GM21423 (cell line): ENCODE data around the gene LY6G5C.

Experiments used
- ATAC-seq: cut with Tn5 transposase; IDR thresholded peaks from one replicate; pipeline ENCODE4 v1.9.1; 2021; ENCODE audit warnings: mild to moderate bottlenecking, moderate library complexity; ENCODE audit not compliant: unreplicated experiment

LY6G5C gene, protein sequence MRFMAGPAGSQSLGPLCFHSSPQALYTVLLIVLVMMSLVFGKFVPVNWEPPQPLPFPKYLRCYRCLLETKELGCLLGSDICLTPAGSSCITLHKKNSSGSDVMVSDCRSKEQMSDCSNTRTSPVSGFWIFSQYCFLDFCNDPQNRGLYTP

DNA sequence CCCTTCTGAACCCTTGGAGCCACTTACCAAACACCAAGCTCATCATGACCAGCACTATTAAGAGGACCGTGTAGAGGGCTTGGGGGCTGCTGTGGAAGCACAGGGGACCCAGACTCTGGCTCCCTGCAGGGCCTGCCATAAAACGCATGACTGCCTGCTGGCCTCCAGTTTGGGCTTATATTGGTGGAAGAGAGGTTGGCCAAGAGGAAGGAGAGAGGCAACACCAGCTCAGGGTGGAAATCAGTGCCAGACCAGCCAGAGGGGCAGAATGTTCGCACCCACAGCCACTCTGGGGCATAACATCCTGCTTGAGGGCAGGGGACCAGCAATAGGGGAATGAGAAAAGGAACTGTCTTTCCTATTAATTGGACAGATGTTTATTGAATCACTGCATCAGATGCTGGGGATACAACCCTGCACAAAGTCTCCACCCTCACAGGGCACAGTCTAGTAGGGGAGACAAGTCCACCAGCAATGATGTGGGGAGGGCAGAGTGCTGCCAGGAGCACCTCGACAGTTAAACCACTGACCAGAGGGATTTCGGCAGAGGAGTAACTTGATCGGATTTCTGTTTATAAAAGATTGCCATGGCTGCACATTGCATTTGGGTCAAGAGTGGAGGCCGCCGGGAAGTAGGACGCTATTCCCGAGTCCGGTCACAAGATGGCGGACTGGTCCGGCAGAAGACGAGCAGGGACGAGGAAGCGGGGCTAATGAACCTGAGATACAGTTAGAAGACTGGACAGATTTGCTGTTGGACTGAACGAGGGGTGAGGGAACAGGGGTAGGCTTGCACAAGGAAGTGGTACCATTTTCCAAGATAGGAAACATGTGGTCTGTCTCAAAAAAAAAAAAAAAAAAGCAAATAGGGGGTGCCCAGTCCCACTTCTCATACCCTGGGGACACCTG lies at the start of gene LY6G5C:
Gene LY6G5C, minus strand, starts transcription at position 842 of the 909 bp plus-strand sequence. Its CDS starts 694 bp downstream, at position 148.
- ATAC-seq, result no peak

DNA sequence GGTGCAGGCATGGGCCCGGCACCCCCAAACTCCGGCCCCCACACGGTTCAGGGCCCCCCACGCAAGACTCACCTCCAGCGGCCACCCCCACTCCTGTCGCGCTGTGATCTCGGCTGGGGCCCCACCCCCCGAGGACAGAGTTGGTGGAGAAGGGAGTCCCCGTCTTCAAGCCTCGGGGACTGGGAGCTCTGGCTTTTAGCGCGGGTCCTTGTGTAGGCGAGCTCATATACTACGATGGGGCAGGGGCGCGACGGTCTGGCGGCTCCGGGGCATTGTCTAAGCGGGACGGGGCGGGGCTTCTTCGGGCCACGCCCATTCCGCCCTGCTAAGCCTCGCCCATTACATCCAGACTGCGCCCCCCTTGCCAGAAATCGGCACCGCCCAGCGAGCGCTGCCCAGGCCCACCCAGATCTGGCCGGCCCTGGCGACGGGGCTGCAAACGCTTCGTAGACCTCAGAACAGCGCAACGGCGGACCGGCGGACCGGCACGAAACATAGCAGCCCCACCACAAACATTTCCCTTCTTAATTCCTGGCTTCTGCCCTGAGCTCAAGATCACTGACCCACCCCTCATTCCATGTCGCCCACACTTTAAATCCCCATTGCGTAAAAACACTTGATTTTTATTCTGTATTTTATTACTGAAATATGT lies 49.2 kb upstream of the LY6G5C start:
- ATAC-seq, result peak; percentile 27

DNA sequence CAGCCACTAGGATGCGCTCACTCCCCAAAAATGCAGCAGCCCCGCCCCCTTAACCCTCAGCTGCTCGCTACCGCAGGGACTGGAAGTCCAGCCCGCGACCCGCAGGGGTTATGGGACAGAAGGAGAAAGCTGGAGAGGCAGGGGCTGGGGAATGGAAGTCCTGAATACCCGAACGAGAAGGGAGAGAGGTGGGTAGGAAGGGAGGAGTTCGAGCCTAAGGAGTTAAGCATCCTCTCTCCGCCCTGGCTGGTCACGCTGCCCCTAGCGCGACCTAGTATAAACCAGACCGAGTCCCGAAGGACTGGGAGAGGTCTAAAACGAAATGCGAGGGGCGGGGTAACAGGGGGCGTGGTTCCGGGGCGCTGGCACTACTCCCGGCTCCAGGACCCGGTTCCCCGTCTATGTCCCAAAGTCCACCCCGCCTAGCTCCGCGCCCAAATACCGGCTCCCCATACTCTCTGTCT lies 48.7 kb upstream of the LY6G5C start:
- no peak for ATAC-seq

DNA sequence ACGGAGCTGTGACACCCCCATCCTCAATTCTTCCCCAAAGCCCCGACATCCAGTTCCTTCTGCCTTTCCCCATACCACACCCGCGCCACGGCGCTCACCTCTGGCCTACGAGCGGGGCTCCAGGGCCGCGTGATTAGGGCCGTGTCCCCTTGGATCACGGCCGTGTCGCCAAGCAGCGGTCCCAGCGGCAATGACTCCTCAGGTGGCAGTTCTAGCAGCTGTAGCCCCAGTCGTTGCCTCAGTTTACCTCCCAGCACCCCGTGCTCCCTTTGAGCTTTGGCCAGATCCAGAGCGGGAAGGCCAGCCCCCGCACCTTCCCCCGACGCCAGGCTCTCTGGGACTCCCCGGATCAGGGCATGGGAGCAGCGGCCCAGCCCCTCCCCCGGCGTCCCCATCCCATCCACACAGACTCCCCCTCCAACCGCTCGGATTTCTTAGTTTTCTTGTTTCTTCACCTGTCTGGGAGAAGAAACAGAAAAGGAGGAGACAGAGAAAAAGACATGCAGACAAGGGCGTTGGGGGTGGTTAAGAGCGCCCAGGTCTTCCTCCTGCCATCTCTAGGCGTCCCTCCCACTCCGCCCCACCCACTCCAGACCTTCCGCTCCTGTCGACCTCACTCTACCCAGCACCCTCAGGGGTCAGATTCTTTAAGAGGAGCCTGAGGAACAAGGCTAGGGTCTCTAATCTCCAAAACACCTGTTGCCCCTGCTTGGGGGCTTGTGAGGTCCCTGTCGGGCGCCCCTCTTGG lies 48.1 kb upstream of the LY6G5C start, which contains the start of gene DDAH2:
Gene DDAH2, minus strand, starts transcription at position 533 of the 748 bp plus-strand sequence. Its CDS starts 138 bp downstream, at position 395.
- ATAC-seq, result no peak

DNA sequence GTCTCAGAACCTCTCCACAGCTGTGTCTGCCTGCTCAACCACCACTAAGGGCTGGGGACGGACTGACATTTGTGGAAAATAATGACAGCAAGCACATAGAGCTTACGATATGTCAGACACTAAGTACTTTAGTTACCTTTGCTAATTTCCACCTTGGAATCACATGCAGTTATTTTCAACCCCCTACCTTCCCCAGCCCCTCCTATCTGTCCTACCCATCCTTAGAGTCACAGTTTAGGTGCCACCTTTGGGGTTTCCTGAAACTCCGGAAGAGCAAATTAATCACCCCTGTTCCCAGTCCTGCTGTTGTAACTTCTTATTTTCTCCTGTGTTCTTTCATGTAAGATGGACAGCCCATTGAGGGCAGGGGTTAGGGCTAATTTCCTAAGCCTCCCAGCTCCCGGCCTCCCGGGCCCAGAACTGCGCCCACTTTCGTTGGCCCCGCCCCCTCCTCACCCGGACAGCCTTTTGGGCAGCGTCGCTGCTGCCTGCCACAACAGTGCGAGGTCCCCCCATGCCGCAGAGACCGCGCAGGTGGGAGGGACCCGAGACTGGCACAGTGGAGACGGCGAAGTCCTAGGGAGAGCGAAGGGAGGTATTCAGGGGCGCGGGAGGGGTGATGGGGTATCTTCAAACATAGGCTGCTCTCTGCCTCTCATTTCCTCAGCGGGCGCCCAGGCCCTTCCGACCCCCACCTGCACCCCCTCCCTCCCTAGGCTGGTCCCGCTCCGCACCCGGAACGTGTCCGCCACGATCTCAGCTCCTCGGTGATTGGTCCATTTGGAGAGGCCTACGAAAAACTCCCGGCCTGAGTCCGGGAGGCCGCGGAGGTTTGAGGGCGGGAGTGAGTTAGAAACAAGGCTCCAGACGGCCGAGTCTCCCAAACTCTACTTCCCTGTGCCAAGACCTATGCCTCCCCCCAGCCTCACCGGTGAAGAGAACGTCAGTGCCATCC lies 47.1 kb upstream of the LY6G5C start:
- no peak for ATAC-seq

DNA sequence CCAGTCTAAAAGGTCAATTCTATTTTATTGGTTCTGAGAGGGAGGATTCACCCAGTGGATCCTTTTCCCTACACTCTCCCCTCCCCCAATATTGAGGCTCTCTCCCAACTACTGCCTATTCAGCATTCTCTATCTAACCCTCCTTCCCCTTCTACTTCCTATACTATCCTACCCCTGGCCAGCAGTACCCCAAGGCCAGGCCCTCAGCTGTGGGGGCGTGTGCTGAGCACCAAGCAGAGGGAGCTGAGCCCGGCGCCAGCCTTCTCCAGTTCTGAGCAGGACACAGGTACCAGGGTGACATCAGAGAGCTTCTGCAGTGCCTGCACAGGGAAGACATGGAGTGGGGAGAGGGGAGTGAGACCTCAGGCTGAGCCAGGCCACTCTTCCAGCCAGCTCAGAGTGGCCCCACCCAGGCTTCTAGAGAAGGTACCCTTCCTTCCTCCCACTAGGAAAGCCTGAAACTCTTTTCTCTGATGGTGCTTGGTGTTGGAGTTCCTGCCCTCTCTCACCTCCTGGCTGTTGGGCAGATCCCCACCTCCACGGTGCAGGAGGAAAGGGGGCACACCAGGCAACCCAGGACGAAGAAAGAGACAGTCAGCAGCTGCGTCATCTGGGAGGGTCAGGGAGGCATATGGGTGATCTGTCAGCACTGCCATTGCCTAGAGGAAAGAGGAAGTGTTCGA lies 46.3 kb upstream of the LY6G5C start:
- ATAC-seq, result peak; percentile 54

DNA sequence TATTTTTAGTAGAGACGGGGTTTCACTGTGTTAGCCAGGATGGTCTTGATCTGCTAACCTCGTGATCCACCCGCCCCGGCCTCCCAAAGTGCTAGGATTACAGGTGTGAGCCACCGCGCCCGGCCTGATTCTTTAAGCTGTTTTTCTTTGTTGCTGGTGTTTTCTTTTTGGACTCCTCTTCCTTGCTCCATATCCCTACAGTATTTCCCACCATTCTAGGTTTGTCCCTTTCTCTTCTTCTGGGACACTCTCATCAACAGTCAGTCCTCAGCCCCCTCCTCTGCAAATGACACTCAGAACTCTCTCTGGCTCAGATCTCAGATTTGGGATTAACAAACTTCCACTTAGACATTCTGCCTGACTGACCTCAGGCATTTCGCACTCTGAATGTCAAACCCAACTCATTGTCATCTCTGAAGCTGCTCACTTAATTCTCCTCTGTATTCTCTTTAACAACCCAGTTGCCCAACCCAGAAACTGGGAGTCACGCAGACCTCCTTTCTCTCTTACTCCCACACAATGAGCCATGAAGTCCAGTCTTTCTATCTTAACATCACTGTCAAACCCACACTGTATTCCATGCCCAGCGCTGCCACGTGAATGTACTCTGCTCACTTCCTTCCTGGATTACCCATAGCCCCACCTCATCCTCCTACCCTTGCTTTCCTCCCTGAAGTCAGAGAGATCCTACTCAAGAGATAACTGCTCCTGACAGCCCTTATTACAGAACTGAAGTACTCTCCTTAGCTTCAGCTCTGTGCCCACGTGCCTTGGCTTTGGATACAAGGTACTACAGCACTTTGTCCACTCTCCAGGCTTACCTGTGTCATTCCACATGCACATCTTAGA lies 44.9 kb upstream of the LY6G5C start:
- no peak for ATAC-seq

DNA sequence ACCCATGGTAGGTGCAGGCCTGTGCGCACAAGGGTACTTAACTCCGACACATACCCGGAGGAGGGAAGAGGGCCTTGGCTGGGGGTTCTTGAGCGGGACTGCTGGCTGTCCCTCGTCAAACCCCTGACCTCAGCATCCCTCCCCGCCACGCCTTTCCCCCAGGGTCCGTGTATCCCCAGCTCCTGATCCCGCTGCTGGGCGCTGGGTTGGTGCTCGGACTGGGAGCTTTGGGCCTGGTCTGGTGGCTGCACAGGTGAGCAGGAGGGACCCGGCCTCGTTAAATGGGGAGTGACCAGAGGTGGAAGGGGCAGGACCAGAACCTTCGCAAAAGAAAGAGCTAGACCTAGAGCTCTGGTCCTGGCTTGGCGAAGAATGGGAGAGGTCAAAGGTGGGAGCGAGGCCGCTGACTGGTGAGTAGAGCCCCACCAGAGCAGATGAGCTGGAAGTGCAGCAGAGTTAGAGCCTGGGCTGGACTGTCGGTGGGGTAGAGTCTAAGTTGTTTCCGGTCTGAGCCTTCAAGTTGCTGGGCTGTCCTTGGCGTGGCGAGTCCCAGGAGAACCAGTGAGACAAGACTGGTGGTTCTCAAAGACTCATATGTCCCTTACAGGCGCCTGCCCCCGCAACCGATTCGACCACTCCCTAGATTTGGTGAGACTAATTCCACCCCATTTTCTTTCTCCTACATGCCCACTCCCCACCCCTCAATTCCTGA lies 43.3 kb upstream of the LY6G5C start:
- no peak for ATAC-seq

DNA sequence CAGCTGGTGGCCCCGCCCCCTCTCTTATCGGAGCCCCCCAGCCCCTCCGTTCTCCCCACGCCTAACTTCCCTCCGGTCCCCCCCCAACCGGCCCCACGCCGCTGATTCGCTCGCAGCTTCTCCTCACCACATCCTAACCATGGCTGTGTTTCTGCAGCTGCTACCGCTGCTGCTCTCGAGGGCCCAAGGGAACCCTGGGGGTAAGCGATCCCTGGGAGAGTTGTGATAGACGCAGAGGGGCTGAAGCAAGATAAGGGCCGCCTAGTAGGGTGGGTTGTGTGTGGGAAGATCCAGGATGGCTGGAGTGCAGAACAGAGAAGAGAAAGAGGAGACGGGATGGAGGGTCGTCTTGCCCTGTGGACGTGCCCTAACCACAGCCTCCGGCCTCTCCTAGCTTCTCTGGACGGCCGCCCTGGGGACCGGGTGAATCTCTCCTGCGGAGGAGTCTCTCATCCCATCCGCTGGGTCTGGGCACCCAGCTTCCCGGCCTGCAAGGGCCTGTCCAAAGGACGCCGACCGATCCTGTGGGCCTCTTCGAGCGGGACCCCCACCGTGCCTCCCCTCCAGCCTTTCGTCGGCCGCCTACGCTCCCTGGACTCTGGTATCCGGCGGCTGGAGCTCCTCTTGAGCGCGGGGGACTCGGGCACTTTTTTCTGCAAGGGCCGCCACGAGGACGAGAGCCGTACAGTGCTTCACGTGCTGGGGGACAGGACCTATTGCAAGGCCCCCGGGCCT lies 42.5 kb upstream of the LY6G5C start, which contains the start of gene MPIG6B:
Gene MPIG6B, plus strand, starts transcription at position 129 of the 735 bp plus-strand sequence. Its CDS starts 11 bp downstream, at position 140.
- no peak for ATAC-seq

DNA sequence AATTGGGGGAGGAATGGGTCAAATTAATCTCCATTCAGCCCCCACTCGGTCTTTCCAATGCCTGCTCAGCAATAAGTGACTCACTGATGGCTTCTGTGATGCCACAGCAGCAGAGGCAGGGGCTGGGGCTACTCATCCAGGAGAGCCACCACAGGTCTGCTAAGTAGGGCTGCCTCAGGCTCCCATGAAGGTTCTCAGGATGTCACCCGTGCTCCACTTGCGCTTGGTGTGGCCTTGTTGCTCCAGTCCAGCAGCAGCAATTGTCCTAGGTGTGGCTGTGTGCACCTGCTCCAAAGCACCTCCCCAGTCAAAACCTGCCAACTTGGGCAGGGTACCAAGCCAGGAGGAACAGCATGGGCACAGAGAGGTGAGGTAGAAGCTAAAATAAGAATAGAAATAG lies 41.3 kb upstream of the LY6G5C start:
- no peak for ATAC-seq

DNA sequence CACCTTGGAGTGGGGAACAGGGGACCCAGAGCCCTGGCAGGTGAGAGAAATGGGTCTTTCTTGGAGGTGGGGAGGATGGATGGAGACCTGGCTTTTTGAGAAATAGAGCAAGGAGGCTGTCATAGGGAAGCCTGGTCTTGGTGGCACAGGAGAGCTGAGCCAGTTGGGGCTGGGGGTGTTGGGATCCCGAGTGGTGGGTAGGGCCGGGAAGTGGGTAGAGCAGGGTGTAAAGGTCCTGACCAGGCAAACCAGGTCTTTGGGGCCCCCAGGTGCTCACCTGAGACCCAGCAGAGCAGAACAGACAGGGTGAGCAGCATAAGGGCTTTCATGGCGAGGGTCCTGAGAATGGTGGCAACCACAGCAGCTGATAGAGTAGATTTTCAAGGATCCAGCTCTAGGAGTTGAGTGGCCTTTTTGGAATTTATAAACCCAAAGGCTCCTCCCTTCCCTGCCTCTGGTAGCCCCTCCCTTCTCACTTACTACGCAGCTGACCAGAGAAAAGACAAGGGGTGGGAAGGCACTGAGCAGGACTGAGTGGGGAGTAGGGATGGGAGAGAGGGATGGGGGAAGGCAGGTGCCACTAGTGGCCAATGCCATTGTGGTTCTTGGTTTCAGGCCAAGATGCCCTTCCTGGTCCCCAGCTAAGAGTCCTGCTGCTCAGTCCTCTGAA lies 40.6 kb upstream of the LY6G5C start, which contains the start of gene LY6G6C:
Gene LY6G6C, minus strand, starts transcription at position 396 of the 670 bp plus-strand sequence. Its CDS starts 67 bp downstream, at position 329.
- no peak for ATAC-seq

DNA sequence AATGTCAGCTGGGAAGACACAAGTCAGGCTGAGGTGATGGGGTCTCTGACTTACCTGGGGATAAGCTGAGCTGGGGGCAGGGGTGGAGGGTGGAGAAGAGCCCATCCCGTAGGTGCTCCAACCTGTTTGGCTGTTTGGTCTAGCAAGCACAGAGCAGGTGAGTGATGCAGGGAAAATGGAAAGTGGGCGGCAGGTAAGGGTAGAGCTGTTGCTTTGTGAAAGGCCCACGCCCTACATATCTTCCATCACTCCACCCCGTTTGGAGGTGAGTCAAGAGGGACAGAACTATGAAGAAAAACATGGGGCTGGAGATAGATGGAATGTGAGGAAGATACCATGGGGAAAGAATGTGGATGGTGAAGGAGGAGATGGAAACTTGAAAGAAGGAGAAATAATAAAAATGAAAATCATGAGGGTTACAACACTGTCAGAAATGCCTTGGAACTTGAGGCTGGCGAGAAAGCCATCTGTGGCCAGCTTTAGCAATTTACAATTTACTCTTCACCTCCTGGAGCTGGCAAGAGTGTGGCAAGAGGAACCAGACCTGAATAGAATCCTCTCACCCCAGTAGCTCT lies 39.4 kb upstream of the LY6G5C start:
- ATAC-seq, result no peak

DNA sequence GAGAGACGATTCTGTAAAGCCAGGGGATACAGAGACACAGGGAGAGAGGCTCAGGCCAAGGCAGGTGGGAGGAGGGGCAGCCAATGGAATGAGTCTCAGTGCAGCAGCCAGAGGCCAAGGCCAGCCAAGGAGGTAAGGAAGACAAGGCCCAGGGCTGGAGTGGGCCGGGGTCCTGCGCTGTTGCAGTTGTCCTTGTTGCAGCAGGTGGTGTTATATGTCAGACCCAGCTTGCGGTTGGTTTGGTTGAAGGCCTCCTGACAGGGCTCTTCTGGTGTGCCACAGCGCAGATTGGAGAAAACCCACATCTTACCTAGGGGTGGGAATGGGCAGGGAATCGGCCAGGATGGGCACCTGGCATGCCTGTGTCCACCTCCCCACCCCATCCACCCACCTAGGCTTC lies 38.1 kb upstream of the LY6G5C start:
- no peak for ATAC-seq

DNA sequence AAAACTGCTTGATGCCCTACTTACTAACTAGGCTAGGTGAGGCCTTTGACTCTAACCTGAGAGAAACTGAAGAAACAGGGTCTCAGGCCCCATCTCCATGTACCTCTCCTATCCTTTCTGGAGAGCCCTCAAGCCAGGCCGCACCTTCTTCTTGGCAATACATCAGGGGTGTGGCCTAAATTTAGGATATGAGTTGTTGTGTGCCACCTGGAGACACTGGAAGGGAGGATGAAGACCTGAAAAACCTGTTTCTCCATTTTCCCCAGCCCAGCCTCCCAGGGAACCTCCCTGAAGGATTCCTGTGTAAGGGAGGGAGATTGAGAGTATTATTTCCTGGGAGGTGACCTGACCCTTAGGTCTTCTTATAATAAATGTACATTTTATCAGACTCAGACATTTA lies 37.4 kb upstream of the LY6G5C start:
- no peak for ATAC-seq

DNA sequence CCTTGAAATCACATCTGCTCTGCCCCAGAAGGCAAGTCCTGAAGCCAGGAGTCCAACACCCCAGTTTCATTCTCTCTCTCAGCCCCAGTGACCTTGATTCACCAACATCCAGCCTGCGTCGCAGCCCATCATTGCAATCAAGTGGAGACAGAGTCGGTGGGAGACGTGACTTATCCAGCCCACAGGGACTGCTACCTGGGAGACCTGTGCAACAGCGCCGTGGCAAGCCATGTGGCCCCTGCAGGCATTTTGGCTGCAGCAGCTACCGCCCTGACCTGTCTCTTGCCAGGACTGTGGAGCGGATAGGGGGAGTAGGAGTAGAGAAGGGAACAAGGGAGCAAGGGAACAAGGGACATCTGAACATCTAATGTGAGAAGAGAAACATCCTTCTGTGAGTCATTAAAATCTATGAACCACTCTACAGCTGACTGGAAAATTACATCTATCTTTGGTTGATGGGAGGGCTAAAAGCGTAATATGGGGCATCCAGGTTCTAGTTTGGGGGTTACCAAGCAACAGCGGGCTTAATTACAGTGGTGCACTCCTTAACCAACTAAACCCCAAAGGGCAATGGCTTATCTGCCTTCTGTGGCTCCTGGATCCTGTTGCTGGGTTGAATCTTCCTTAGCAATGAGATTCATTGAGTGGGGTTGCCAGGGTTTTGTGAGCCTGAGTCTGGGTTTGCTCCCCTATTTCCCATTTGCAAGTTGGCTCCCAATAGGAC lies 36.8 kb upstream of the LY6G5C start:
- ATAC-seq, result no peak
